Lung (tissue), 12 donors: ENCODE measurements around the gene RAB11FIP3. TPM values are rescaled to one million over a fixed set of nuclear protein-coding genes. Genes with fewer than 3 reads are reported as not detected.

Source experiments
- ATAC-seq: fragments of 200-7000 bp; cut with Tn5 transposase; one replicate; pipeline ENCODE4 v1.9.1; 2020; ENCODE audit warnings: moderate number of reproducible peaks; ENCODE audit not compliant: insufficient read depth, low FRiP score
- DNase-seq, 3 donors: peaks; one replicate each; pipeline ENCODE4 v3.0.0-alpha.2; 2013 to 2017
- H3K27ac ChIP-seq, 2 donors: one replicate each; pipeline ENCODE4 v1.5.1; 2013; ENCODE audit warnings: mild to moderate bottlenecking in 2 of 2, moderate library complexity in 2 of 2, control low read depth in 1 of 2, inconsistent platforms in 1 of 2, low read depth in 1 of 2, low read length in 1 of 2
- H3K27me3 ChIP-seq, 3 donors: one replicate each; pipeline ENCODE4 v1.5.1; 2013; ENCODE audit warnings: low read length in 2 of 3; ENCODE audit not compliant: control insufficient read depth in 3 of 3, insufficient read depth in 3 of 3
- H3K36me3 ChIP-seq, 4 donors: one replicate each; pipeline ENCODE4 v1.5.1; 2013; ENCODE audit warnings: low read length in 4 of 4, mild to moderate bottlenecking in 1 of 4, moderate library complexity in 1 of 4; ENCODE audit not compliant: control insufficient read depth in 4 of 4, insufficient read depth in 4 of 4
- H3K4me1 ChIP-seq, 5 donors: one replicate each; pipeline ENCODE4 v1.5.1; 2013; ENCODE audit warnings: low read length in 5 of 5, mild to moderate bottlenecking in 2 of 5, moderate library complexity in 1 of 5; ENCODE audit not compliant: control insufficient read depth in 5 of 5, insufficient read depth in 5 of 5
- H3K4me3 ChIP-seq: one replicate; pipeline ENCODE4 v1.5.1; 2013; ENCODE audit warnings: mild to moderate bottlenecking, control low read depth, moderate library complexity
- H3K9ac ChIP-seq, 2 donors: one replicate each; pipeline ENCODE4 v1.5.1; 2013; ENCODE audit warnings: low read length in 2 of 2, control low read depth in 1 of 2; ENCODE audit not compliant: insufficient read depth in 1 of 2
- H3K9me3 ChIP-seq, 4 donors: one replicate each; pipeline ENCODE4 v1.5.1; 2013; ENCODE audit warnings: low read length in 3 of 4, mild to moderate bottlenecking in 1 of 4, moderate library complexity in 1 of 4; ENCODE audit not compliant: control insufficient read depth in 4 of 4, insufficient read depth in 3 of 4
- CTCF ChIP-seq: IDR thresholded peaks from 2 replicates; pipeline ENCODE4 v1.5.1; 2012; ENCODE audit warnings: mild to moderate bottlenecking; ENCODE audit errors: control extremely low read depth, extremely low read depth
- WGBS, 2 donors: extraction: QIAGEN DNeasy Blood & Tissue Kit; methylation state at CpG; one replicate each; pipeline ENCODE4 v1.1.7; 2013; 5-methylcytosine and 5-hydroxymethylcytosine counted together
- polyA plus RNA-seq, 2 donors: library from polyadenylated mRNA; stranded (reverse); fragments of 200-250 nt; gene quantifications; one replicate each; pipeline ENCODE4 v1.2.1, GENCODE V29; 2013
- total RNA-seq, 2 donors: library from RNA; depleted of rRNA in 1 of 2; stranded (reverse); fragments of >200 nt in 1 of 2; gene quantifications; one replicate each; pipeline ENCODE4 v1.2.1, GENCODE V29; 2014 to 2021
- donor health status: control.
- donor health status: control.
- donor health status: Bipolar disorder and iron deficiency.
- donor health status: healthy.
- donor health status: DM: yes; HTN: yes; CAD: no.

Gene RAB11FIP3
- total and polyA plus RNA-seq, 4 donors = 20.7 to 38.3 (median 21.5) TPM

GRCh38 chr16:473046-474043, 47.9 kb downstream of the RAB11FIP3 start:
- Histone ChIP-seq H3K4me3 (no peak overlapping the region), H3K9me3 (no peaks in the 10 kb centered on the region), H3K9ac (no peak overlapping the region), H3K36me3 (peaks cover 0 to 21% (median 9%) of the 10 kb centered on the region in 4 donors), H3K27ac (no peak overlapping the region), H3K27me3 (no peaks in the 10 kb centered on the region), H3K4me1 (no peaks in the 10 kb centered on the region)
- TF ChIP-seq CTCF = no peak
- WGBS, 2 donors = 93 to 94% methylated on average over 32 of the region's 32 CpGs
- DNase-seq (no peak), ATAC-seq (no peak)

GRCh38 chr16:474420-475122, 49.1 kb downstream of the RAB11FIP3 start:
- H3K9ac ChIP-seq = no peak overlapping the region
- TF ChIP-seq CTCF = no peak
- WGBS, 2 donors = 84 to 89% methylated on average over 19 of the region's 19 CpGs

GRCh38 chr16:476039-476438, 50.6 kb downstream of the RAB11FIP3 start:
- TF ChIP-seq CTCF = no peak
- no peak overlapping the region for H3K27ac ChIP-seq
- DNase-seq = no peak
- no peaks in the 10 kb centered on the region for H3K9me3 ChIP-seq
- H3K4me1 ChIP-seq = no peaks in the 10 kb centered on the region
- H3K9ac ChIP-seq = no peak overlapping the region
- 81 to 85% methylated on average over 6 of the region's 6 CpGs for WGBS, 2 donors
- H3K36me3 ChIP-seq = peaks cover 0 to 21% (median 9%) of the 10 kb centered on the region in 4 donors
- no peak for ATAC-seq
- H3K4me3 ChIP-seq = no peak overlapping the region
- no peaks in the 10 kb centered on the region for H3K27me3 ChIP-seq

More at GRCh38 chr16:474420-475122, 49.1 kb downstream of the RAB11FIP3 start:
- no peaks in the 10 kb centered on the region for H3K9me3 ChIP-seq
- ATAC-seq (no peak), DNase-seq (no peak)
- H3K27me3 ChIP-seq = no peaks in the 10 kb centered on the region
- no peak overlapping the region for H3K4me3 ChIP-seq
- no peak overlapping the region for H3K27ac ChIP-seq
- H3K4me1 ChIP-seq = no peaks in the 10 kb centered on the region
- peaks cover 0 to 21% (median 9%) of the 10 kb centered on the region in 4 donors for H3K36me3 ChIP-seq
